HG02852 (cell line): Measurements from ENCODE around the gene TRIM27.
"Not testable (repeated sequence)": the region's sequence is repeated elsewhere in the genome, so short reads cannot be mapped to it uniquely, and the experiment has no call there.

Experiments
- ATAC-seq: cut with Tn5 transposase; IDR thresholded peaks from one replicate; pipeline ENCODE4 v1.9.1; 2021; ENCODE audit warnings: mild to moderate bottlenecking, moderate library complexity; ENCODE audit not compliant: unreplicated experiment

The TRIM27 gene

GRCh38 chr6:28865401-28866204 is 58.2 kb downstream of the TRIM27 start:
- no peak for ATAC-seq

DNA sequence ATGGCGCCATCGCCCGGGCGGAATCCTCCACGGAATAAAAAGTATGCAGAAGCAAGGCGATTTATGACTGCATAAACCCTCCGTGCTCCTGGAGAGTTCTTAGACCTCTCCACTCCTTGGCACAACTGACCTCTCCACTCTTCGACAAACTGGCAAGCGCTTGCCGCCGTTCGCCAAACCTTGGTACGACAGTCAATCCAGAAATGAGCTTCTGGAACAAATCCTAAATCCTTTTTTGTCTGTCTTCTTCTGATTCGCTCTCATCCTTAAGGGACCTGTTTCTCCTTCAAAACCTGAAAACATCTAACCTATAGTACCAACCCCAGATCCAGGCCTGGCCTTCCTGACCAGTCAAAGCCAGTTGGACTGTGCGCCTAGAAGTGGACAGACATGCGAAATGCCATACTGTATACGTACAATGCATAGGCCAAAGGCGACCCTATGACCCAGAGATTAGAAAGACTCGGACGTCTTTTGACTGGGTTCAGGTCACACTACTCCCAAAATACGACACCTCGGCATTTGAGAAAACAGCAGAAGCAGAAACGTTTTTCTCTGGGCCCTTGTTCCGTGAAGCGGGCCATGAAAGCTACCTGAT is 59.4 kb downstream of the TRIM27 start:
- no peak for ATAC-seq

DNA sequence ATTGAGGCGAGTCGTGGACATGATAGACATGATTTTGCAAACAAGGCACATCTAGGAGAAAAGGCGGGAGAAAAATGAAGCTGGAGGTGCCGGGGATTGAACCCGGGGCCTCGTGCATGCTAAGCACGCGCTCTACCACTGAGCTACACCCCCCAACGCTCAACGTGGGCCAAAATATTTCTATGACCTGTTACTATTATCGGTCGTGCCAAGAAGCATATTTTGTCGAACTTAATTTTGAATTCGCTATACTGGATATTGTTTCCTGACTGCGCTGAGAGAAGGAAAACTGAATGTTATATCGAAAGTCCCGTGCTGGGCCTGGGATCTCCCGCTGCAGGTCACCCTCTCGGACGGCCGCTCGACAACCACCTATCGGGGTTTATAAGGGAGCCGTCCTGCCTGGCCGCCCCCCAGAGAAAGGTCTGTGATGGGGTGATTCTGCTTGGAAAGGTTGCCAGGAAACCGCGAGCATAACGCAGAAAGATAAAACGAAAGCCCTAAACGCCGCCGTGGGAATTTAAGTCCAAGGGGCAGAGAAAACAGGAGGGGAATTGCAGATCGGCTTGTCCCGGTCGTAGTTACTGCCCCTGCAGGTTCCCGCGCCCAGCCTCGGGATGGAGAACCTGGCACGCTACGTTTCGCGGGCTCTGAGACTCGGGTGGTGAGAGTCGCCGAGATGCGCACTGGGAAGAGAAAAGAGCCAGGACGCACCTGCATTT is 60.0 kb downstream of the TRIM27 start:
- ATAC-seq, result peak; percentile 40

- no peak for ATAC-seq
Measured at GRCh38 chr6:28862077-28862476, 61.7 kb downstream of the TRIM27 start.

GRCh38 chr6:28861339-28861738 is 62.4 kb downstream of the TRIM27 start:
- ATAC-seq, result no peak

GRCh38 chr6:28860581-28860980 is 63.2 kb downstream of the TRIM27 start:
- no peak for ATAC-seq

GRCh38 chr6:28858963-28859362 is 64.8 kb downstream of the TRIM27 start:
- no peak for ATAC-seq

DNA sequence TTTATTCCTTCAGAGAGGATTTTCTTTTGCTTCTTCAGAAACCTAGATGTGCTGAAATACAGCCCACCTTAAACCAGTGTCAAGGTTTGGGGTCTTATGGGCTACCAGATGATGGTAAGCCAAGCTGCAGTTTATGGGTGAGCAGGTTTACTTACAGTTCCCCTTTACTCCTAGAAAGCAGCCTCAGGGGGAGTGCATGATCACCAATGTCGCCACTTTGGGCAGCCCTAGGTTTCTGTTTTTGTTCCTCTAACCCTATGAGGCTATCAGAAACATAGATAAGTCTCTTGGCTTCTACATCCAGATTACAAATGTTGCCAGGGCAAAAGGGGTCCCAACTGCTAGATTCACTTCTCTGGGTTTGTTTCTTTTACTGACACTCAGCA is 67.2 kb downstream of the TRIM27 start:
- ATAC-seq, result no peak

- ATAC-seq, result not testable (repeated sequence)
Measured at GRCh38 chr6:28854405-28854804, 69.4 kb downstream of the TRIM27 start.
